ENCODE data around the gene SYCE1L.
A peak's percentile ranks its signal among the peaks of the same experiment; 100 is the strongest.
"Not testable (repeated sequence)": the region's sequence is repeated elsewhere in the genome, so short reads cannot be mapped to it uniquely, and the experiment has no call there.

The SYCE1L gene

GRCh38 chr16:77206533-77206932 lies 7.3 kb downstream of the SYCE1L start:
- no peak for DNase-seq

- no peak for DNase-seq
Observed at GRCh38 chr16:77207030-77207429, 7.8 kb downstream of the SYCE1L start.

DNA sequence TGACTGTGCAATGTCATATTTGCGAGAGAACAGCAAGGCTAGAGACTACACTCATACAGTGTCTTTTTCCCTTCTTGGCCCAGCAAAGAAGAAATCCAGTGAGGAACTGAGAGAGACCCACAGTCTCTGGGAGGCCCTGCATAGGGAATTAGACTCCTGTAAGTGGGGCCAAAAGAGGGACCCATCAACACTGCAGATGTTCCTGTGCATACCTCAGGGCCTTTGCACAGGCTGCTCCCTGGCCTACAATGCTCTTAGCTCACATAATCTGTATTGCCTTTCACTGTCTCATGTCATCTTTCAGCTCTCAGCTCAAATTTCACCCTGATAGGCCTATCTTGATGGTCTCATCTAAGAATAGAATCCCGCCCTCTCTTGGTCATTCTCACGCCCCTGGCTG lies 9.2 kb downstream of the SYCE1L start:
- no peak for DNase-seq

- DNase-seq = peak; percentile 52
Observed at GRCh38 chr16:77211880-77212740, 12.9 kb downstream of the SYCE1L start.

- DNase-seq = no peak
Observed at GRCh38 chr16:77212741-77213541, 13.7 kb downstream of the SYCE1L start.

GRCh38 chr16:77213542-77214106 lies 14.4 kb downstream of the SYCE1L start:
- no peak for DNase-seq

GRCh38 chr16:77214411-77215138 lies 15.4 kb downstream of the SYCE1L start:
- DNase-seq = no peak

DNA sequence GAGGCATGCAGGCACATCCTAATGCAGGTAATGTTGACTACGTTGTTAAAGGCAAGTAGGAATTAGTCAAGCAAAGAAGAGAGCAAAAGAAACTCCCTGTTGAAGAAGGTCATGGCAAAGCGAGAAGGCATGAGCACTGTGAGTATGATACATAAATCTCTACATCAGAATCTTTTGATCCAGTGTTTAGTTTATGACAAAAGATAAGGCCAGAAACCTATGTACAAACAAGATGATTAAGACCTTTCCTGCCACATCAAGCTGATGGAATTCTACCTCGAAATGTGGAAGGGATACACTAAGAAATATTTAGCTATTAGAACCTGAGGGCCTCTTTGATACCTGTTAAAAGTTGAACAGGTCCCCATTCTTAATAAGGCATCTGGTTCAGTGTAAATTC lies 20.2 kb downstream of the SYCE1L start:
- no peak for DNase-seq

DNA sequence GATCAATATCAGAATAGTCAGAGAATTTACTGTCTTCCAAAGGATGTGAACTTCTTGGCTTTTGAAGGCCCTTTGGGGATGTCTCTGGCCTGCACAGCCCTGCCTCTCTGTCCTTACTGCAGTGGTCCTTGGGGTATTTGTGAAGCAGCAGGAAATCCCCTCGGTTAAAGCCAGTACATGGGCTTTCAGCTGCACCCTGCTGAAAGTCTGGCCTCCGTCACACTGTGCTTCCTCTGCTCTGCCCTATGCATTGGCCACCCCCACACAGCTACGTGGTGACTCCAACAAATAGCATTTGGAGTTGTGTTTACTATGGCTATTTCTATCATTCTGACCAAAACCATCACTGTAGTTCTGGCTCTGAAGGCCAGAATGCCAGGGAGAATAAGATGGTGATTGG lies 21.2 kb downstream of the SYCE1L start:
- no peak for DNase-seq

DNA sequence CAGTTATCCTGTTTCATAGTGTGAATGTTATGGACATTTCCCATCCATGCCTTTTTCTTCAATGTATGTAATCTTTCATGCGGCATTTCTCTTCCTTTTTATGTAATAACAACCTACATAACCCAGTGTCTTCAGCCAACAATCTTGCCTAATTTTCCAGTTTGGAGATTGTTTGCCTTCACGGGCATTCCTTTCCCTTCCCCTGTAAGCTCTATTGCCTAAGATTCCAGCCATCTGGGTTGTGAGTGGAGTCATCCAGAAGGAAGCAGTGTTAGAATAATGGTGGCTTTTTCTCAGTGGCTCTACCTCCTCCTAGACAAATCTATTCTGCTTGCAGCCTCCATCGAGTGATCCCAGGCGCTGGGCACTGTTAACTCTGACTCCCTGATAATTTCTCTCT lies 22.3 kb downstream of the SYCE1L start:
- no peak for DNase-seq

DNA sequence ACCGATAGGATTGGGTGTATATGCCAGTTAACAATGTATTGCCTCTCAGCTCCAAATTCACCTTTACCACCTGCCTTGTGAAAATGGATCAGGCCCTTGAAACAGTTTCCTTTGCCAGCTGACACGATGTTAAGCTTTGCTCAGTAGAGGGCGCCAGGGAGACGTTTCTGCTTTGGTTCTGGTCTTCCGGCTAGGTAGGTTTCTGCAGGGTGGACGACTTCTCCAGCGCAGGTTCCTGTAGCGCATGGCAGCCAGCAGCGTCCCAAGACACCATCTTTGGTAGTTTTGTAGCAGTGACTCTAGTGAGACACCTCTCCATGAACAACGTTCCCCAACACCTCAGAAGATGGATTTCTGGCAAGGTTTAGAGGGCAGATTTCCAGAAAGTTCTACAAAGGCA lies 24.0 kb downstream of the SYCE1L start:
- DNase-seq = no peak

- DNase-seq = peak; percentile 26
Observed at GRCh38 chr16:77225182-77225581, 26.0 kb downstream of the SYCE1L start.

- DNase-seq = no peak
Observed at GRCh38 chr16:77227745-77228144, 28.5 kb downstream of the SYCE1L start.

DNA sequence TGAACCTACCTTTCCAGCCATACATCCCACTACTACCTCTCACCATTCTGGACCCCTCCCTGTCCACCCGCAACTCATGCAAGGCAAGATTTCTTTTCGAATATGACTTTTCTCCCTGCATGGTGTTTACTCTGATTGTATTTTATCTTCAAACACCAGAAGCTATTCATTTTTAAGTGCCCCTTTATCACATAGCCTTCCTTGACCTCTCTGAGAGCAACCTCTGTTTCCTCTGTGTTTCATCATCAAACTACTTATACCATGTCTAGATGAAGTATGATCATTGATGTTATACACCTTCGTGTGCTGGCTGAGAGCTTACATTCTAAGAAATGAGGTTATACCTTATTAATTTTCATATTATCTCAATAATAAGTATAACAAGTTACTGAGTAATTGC lies 31.8 kb downstream of the SYCE1L start:
- DNase-seq = no peak

DNA sequence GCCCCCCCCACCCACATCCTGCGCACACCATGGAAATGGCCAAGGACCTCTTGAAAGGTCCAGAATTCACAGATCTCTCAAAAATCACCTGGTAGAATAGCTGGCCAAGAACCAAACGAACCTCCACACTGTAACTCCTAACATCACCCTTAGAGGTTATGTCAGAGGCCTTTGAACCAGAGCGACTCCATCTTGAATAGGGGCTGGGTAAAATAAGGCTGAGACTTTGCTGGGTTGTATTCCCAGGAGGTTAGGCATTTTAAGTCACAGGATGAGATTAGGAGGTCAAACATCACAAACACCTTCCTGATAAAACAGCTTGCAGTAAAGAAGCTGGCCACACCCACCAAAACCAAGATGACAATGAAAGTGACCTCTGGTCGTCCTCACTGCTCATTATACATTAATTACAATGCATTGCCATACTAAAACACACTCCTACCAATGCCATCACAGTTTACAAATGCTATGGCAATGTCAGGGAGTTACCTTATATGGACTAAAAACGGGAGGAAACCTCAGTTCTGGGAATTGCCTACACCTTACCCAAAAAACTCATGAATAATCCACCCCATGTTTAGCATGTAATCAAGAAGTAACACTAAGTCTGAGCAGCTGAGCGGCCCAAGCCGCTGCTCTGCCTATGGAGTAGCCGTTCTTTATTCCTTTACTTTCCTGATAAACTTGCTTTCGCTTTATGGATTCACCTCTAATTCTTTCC lies 34.8 kb downstream of the SYCE1L start:
- no peak for DNase-seq

DNA sequence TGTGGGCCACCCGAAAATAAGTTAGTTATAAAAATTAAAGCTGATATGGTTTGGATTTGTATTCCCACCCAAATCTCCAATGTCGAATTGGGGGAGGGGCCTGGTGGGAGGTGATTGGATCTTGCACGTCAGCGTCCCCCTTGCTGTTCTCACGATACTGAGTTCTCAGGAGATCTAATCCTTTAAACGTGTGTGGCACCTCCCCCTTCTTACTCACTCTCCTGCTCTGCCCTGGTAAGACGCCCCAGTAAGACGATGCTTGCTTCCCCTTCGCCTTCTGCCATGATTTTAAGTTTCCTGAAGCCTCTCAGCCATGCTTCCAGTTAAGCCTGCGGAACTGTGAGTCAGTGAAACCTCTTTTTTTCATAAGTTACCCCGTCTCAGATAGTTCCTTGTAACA lies 35.4 kb downstream of the SYCE1L start:
- DNase-seq = peak; percentile 88

DNA sequence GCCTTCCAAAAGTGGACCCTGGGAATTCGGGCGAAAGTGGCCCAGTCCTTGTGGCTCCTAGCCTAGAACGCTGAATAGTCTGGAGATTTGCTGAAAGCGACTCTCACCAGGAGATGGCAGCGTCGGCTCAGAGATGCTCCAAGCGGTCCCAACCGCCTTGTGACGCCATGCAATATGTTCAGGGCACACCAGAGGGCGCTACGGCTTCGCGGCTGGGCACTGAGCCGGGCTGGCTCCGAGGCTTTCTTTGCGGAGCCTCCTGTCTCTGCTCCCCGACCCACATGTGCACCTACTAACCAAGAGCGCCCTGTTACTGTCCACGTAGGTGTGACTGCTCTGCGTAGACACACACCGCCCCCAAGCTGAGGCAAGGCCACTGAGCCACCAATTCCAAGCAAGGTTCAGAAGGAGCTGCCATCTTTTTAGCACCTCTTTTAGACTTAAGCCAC lies 36.9 kb downstream of the SYCE1L start:
- DNase-seq = peak; percentile 50

DNA sequence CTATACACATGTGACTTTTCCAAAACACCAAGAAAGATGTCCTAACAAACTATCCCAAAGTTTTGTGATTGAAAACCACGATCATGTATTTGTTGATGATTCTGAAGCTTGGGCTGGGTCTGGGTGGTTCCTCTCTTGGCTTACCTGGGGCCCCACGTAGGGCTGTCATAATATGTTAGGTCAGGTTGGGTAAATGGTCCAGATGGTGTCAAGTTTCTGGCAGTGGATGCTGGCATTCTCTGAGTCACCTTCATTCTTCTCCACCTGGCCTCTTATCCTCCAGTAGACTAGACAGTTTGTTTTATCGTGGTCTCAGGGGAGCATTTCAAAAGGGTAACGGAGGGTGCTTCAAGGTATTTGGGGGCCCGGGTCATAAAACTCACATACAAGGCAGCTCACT lies 39.4 kb downstream of the SYCE1L start:
- no peak for DNase-seq

GRCh38 chr16:77242471-77242870 lies 43.3 kb downstream of the SYCE1L start:
- DNase-seq = not testable (repeated sequence)

- no peak for DNase-seq
Observed at GRCh38 chr16:77246150-77246549, 46.9 kb downstream of the SYCE1L start.

DNA sequence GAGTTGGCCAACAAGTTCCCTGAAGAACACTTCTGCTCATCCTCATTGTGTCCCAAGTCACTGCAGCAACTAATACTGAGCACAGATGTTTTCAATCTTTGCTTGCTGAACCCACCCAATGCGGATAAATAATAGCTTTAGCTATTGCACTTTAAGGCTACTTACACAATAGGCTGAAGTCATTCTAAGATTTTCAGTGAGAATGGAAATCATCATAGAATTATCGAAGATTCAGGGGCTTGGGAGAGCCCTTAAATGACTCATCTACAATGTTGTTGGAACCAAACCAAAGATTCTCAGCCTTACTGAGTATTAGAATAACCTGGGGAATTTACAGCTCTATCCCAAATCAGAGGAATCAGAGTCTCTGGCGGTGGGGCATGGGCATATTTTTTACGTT lies 51.2 kb downstream of the SYCE1L start:
- DNase-seq = no peak

All from NCI-H524 treated with DMSO at 0.1 percent for 48 hours (cell line).